Duodenal mucosa (tissue), 2 donors: ENCODE measurements around the gene MAB21L4.

Experiments
- H3K27ac ChIP-seq: one replicate; pipeline ENCODE4 v1.7.0; 2013; ENCODE audit warnings: low read depth, low read length
- H3K27me3 ChIP-seq, 2 donors: one replicate each; pipeline ENCODE4 v1.7.0; 2013; ENCODE audit warnings: low read length in 2 of 2, control low read depth in 1 of 2; ENCODE audit not compliant: insufficient read depth in 2 of 2, control insufficient read depth in 1 of 2
- H3K36me3 ChIP-seq, 2 donors: one replicate each; pipeline ENCODE4 v1.7.0; 2013; ENCODE audit warnings: low read length in 2 of 2, control low read depth in 1 of 2; ENCODE audit not compliant: insufficient read depth in 2 of 2, control insufficient read depth in 1 of 2
- H3K4me1 ChIP-seq, 2 donors: one replicate each; pipeline ENCODE4 v1.7.0; 2013; ENCODE audit warnings: low read length in 2 of 2, control low read depth in 1 of 2; ENCODE audit not compliant: insufficient read depth in 2 of 2, control insufficient read depth in 1 of 2
- H3K4me3 ChIP-seq, 2 donors: one replicate each; pipeline ENCODE4 v1.7.0; 2013; ENCODE audit warnings: low read length in 2 of 2, low read depth in 1 of 2
- H3K9ac ChIP-seq, 2 donors: one replicate each; pipeline ENCODE4 v1.7.0; 2013; ENCODE audit warnings: low read length in 2 of 2, low read depth in 1 of 2
- H3K9me3 ChIP-seq, 2 donors: one replicate each; pipeline ENCODE4 v1.7.0; 2013; ENCODE audit warnings: low read length in 2 of 2, control low read depth in 1 of 2; ENCODE audit not compliant: control insufficient read depth in 1 of 2

Gene MAB21L4

DNA sequence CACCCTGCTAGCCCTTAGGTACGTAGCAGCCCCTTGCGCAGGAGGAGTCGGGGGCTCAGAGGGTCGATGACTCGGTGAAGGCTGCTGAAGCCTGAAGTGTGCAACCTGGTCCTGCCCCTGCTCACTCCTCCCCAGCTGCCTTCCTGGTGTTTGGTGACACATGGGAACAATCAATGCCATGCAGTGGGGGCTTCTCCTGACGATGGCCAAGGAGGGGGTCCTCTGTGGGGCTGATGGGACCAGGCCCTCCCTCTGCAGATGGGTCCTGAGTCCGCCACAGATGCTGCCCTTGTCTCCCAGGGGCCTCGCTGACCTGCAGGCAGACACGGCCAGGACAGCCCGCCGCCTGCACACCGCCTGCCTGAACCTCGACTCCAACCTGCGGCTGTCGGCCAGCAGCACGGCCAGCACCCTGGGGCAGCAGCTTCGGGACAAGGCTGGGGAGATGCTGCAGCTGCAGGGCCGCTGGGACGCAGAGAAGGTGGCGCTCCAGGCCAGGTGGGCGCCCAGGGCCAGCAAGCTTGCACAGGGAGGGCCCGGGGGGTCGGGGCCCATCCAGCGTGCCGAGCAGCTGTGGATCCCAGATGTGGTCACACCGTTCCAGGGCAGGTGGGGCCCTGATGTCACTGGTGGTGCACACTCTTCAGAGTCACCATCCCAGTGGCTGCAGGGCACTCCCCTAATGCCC, 34.8 kb upstream of the MAB21L4 start:
- no peaks in the 10 kb centered on the region for H3K36me3 ChIP-seq
- H3K9ac ChIP-seq, result no peak overlapping the region
- no peak overlapping the region for H3K27ac ChIP-seq
- no peaks in the 10 kb centered on the region for H3K9me3 ChIP-seq
- H3K4me1 ChIP-seq, result no peaks in the 10 kb centered on the region
- no peaks in the 10 kb centered on the region for H3K27me3 ChIP-seq
- no peak overlapping the region for H3K4me3 ChIP-seq

DNA sequence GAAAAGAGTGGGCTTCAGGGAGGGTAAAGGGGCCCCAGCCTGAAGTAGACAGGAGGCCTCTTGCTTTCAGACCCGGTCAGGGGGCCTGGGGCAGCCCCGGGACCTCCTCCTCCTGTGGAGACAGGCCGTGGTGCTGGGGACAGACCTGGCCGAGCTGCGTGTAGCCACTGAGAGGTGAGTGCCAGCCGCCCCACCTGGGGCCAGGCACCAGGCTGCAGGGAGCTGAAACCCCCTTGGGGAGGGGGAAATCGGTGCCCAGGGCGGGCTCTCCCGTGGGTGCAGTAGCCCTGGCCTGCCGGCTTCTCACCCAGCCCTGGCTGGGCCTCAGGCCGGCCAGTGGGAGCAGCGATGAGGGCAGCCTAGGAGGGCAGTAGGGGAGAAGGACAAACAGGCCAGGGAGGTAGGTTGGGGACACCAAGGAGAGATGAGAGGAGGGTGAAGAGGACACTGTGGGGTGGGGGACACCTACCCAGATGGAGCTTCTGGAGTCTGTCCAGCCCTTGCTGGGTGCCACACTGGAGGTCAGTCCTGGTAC, 34.2 kb upstream of the MAB21L4 start:
- no peaks in the 10 kb centered on the region for H3K27me3 ChIP-seq
- no peaks in the 10 kb centered on the region for H3K9me3 ChIP-seq
- H3K9ac ChIP-seq, result no peak overlapping the region
- no peak overlapping the region for H3K4me3 ChIP-seq
- H3K36me3 ChIP-seq, result no peaks in the 10 kb centered on the region
- no peak overlapping the region for H3K27ac ChIP-seq
- no peaks in the 10 kb centered on the region for H3K4me1 ChIP-seq

GRCh38 chr2:240929364-240930095, 33.6 kb upstream of the MAB21L4 start:
- H3K27ac ChIP-seq, result no peak overlapping the region
- H3K4me1 ChIP-seq, result no peaks in the 10 kb centered on the region
- no peak overlapping the region for H3K4me3 ChIP-seq
- H3K9me3 ChIP-seq, result no peaks in the 10 kb centered on the region
- no peaks in the 10 kb centered on the region for H3K36me3 ChIP-seq
- no peak overlapping the region for H3K9ac ChIP-seq
- no peaks in the 10 kb centered on the region for H3K27me3 ChIP-seq

GRCh38 chr2:240928476-240929363, 32.8 kb upstream of the MAB21L4 start:
- Histone ChIP-seq H3K9me3 (no peaks in the 10 kb centered on the region), H3K27ac (no peak overlapping the region), H3K9ac (no peak overlapping the region), H3K4me1 (no peaks in the 10 kb centered on the region), H3K27me3 (no peaks in the 10 kb centered on the region), H3K4me3 (no peak overlapping the region), H3K36me3 (no peaks in the 10 kb centered on the region)

DNA sequence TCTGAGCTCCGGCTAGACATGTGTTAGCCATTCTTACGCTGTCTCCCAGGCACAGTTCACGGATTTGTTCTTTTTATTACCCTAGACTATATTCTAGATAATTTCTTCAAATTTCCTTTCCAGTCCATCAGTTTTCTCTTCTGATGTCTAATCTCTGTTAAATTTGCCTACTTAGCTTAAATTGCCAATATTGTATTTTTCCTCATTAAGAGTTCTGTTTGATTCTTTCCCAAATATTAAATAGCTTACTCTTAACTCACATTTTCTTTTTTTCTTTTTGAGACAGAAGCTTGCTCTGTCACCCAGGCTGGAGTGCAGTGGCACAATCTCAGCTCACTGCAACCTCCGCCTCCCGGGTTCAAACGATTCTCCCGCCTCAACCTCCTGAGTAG, 31.4 kb upstream of the MAB21L4 start:
- Histone ChIP-seq H3K4me3 (no peak overlapping the region), H3K27ac (no peak overlapping the region), H3K4me1 (no peaks in the 10 kb centered on the region), H3K9ac (no peak overlapping the region), H3K27me3 (no peaks in the 10 kb centered on the region), H3K9me3 (no peaks in the 10 kb centered on the region), H3K36me3 (no peaks in the 10 kb centered on the region)

DNA sequence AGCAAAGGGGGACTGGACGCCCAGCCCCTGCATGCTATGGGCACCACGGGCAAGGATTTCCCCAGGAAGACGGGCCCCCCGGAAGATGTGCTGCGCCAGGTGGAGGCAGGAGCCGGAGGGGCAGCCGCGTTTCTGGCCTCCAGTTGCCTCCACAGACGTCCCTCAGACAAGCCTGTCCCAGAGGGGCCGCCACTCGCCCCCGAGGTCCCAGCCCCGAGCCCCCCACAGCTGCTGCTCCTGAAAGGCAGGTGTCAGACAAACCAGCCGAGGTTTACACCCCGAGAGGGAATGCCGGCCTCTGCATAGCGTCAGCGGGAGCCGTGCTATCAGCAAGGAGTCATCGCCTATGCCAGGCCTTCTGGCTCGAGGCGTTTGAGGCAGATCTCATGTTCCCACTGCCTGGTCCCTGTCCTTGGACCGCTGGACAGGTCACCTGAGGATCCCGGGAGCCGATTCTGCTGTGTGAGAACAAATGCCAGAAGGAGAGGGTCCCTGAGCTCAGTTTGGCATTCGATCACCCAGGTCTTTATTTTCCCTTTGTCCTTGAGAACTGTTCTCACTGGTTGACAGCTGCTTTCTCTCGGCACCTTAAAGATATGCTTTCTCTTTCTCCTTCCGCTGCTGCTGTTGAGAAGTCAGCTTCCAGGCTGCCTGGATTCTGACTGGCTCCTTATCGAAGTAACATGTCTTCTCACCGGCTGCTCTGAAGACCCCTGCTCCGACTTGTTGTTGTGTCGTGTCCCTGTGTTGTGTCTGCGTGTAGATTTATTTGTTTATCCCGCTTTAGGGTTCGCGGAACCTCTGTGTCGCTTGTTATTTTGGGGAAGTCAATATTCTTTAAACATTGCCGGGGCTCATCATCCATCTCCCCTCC, 30.8 kb upstream of the MAB21L4 start:
- Histone ChIP-seq H3K9ac (no peak overlapping the region), H3K9me3 (no peaks in the 10 kb centered on the region), H3K4me1 (no peaks in the 10 kb centered on the region), H3K36me3 (no peaks in the 10 kb centered on the region), H3K4me3 (peak overlapping the region in 1 of 2 donors; percentile 41), H3K27me3 (no peaks in the 10 kb centered on the region), H3K27ac (no peak overlapping the region)

DNA sequence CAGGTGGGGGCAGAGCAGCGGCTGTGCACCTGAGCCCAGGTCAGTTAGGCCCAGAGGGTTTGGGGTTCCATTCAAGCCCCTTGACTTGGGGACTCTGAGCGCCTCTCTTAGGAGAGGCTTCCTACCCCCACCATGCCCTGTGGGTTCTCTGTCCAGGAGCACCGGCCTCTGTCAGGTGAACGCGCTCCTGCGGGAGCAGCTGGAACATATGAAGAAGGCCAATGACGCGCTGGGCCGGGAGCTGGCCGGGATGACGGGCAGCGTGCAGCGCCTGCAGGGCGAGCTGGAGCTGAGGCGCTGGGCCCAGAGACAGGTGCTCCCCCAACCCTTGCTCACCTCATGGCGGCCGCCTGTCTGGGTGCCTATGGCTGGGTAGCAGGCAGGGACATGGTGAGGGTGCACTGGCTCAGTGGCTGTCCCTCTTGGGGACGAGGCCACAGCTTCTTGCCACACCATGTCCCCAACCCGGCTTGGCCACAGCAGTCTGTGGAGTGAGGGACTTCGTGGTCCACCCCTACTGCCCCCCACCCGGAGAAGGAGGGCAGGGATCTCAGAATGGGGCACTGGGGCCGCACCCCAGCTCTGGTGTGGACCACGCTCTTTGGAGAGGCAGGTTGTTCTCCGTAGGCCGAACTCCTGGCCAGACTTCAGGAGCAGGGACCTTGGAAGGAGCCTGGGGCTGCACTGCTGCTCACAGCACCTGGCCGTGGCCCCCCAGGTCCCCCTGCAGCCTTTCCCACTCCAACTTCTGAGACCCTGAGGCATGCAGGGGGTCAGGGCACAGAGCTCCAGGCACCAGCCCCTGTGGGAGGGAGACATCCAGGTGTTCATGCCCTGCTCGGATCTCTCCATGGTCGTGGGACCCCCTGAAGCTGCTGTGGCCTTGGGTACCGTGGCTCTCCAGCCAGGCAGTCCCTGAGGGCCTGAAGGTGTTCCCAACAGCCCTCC, 29.9 kb upstream of the MAB21L4 start:
- H3K4me1 ChIP-seq, result no peaks in the 10 kb centered on the region
- no peaks in the 10 kb centered on the region for H3K9me3 ChIP-seq
- no peaks in the 10 kb centered on the region for H3K36me3 ChIP-seq
- H3K4me3 ChIP-seq, result no peak overlapping the region
- no peaks in the 10 kb centered on the region for H3K27me3 ChIP-seq
- no peak overlapping the region for H3K27ac ChIP-seq
- no peak overlapping the region for H3K9ac ChIP-seq

DNA sequence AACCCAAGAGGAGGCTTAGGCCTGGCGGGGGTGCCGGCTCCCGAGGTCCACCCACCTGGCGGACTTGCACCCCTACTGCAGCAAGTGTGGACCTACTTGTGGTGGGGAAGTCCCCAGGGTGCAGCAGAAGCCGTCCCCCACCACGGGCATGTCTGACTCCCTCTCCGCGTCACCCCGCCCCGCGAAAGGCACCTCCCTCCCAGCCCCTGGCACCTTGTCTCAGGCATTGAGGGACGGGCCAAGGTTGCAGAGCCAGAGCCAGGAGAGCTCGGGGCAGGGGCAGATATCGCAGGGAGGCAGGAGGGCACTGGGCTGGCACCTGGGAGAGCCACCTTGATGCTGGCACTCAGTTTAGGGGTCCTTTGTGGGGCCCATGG, 29.2 kb upstream of the MAB21L4 start:
- no peak overlapping the region for H3K9ac ChIP-seq
- H3K9me3 ChIP-seq, result no peaks in the 10 kb centered on the region
- H3K4me3 ChIP-seq, result no peak overlapping the region
- no peaks in the 10 kb centered on the region for H3K27me3 ChIP-seq
- no peak overlapping the region for H3K27ac ChIP-seq
- H3K36me3 ChIP-seq, result no peaks in the 10 kb centered on the region
- no peaks in the 10 kb centered on the region for H3K4me1 ChIP-seq
